ENCODE results near the gene ZNF135. TPM values are rescaled to one million over a fixed set of nuclear protein-coding genes. Genes with fewer than 3 reads are reported as not detected.

Gene ZNF135
- polyA plus RNA-seq, 1 of the 3 experiments (the other 2 are of a cell fraction): 0.41 TPM

DNA sequence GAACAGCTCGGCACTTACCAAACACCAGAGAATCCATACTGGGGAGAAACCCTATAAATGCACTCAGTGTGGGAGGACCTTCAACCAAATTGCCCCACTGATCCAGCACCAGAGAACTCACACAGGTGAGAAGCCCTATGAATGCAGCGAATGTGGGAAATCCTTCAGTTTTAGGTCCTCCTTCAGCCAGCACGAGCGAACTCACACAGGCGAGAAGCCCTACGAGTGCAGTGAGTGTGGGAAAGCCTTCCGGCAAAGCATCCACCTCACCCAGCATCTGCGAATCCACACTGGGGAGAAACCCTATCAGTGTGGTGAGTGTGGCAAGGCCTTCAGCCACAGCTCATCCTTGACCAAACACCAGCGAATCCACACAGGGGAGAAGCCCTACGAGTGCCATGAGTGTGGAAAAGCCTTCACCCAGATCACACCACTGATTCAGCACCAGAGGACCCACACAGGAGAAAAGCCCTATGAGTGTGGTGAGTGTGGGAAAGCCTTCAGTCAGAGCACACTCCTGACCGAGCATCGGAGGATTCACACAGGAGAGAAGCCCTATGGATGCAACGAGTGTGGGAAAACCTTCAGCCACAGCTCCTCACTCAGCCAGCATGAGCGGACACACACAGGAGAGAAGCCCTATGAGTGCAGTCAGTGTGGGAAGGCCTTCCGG, 8.3 kb downstream of the ZNF135 start:
- no peaks in the 10 kb centered on the region for H3K27me3 ChIP-seq (ENCODE audit: insufficient read depth)
- no peak overlapping the region for H3K4me2 ChIP-seq
- H3K9me2 ChIP-seq: no peaks in the 10 kb centered on the region
- POLR2A ChIA-PET: no interaction called here
- H3K36me3 ChIP-seq (replicated peaks in 1 of 2; ENCODE audit: control insufficient read depth in 1 of 2, insufficient read depth in 2 of 2, low read length in 1 of 2): no peaks in the 10 kb centered on the region
- CTCF ChIA-PET: no interaction called here
- TF ChIP-seq GATA2 (CRISPR knock-in tag; IDR thresholded peaks at IDR 0.05) (no peak), TCF12 (IDR thresholded peaks at IDR 0.05) (no peak), NFIC (IDR thresholded peaks at IDR 0.05; ENCODE audit: borderline replicate concordance) (no peak), GABPA (IDR thresholded peaks at IDR 0.05; ENCODE audit: low read depth) (no peak), ELF1 (IDR thresholded peaks at IDR 0.05) (no peak), RCOR1 (IDR thresholded peaks at IDR 0.05; ENCODE audit: low read length) (no peak), TEAD4 (IDR thresholded peaks at IDR 0.05; ENCODE audit: borderline replicate concordance, insufficient read depth) (no peak), NRF1 (IDR thresholded peaks at IDR 0.05; ENCODE audit: low read depth, low read length) (no peak), YY1 (IDR thresholded peaks at IDR 0.05; ENCODE audit: low read depth) (no peak), EP300 (IDR thresholded peaks at IDR 0.05; ENCODE audit: borderline replicate concordance in 1 of 2, low read depth in 1 of 2, low read length in 1 of 2) (no peak), POLR2AphosphoS5 (IDR thresholded peaks at IDR 0.05; ENCODE audit: low read depth, low read length) (no peak)
- TF ChIP-seq, protein P1, sequence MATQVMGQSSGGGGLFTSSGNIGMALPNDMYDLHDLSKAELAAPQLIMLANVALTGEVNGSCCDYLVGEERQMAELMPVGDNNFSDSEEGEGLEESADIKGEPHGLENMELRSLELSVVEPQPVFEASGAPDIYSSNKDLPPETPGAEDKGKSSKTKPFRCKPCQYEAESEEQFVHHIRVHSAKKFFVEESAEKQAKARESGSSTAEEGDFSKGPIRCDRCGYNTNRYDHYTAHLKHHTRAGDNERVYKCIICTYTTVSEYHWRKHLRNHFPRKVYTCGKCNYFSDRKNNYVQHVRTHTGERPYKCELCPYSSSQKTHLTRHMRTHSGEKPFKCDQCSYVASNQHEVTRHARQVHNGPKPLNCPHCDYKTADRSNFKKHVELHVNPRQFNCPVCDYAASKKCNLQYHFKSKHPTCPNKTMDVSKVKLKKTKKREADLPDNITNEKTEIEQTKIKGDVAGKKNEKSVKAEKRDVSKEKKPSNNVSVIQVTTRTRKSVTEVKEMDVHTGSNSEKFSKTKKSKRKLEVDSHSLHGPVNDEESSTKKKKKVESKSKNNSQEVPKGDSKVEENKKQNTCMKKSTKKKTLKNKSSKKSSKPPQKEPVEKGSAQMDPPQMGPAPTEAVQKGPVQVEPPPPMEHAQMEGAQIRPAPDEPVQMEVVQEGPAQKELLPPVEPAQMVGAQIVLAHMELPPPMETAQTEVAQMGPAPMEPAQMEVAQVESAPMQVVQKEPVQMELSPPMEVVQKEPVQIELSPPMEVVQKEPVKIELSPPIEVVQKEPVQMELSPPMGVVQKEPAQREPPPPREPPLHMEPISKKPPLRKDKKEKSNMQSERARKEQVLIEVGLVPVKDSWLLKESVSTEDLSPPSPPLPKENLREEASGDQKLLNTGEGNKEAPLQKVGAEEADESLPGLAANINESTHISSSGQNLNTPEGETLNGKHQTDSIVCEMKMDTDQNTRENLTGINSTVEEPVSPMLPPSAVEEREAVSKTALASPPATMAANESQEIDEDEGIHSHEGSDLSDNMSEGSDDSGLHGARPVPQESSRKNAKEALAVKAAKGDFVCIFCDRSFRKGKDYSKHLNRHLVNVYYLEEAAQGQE (IDR thresholded peaks at IDR 0.05; ENCODE audit: low read depth, low read length): no peak
- TF ChIP-seq, protein P2, sequence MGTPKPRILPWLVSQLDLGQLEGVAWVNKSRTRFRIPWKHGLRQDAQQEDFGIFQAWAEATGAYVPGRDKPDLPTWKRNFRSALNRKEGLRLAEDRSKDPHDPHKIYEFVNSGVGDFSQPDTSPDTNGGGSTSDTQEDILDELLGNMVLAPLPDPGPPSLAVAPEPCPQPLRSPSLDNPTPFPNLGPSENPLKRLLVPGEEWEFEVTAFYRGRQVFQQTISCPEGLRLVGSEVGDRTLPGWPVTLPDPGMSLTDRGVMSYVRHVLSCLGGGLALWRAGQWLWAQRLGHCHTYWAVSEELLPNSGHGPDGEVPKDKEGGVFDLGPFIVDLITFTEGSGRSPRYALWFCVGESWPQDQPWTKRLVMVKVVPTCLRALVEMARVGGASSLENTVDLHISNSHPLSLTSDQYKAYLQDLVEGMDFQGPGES (IDR thresholded peaks at IDR 0.05; ENCODE audit: low read depth, low read length): no peak
- TF ChIP-seq, protein P3, sequence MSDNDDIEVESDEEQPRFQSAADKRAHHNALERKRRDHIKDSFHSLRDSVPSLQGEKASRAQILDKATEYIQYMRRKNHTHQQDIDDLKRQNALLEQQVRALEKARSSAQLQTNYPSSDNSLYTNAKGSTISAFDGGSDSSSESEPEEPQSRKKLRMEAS (IDR thresholded peaks at IDR 0.05; ENCODE audit: low read depth): no peak
- TF ChIP-seq, protein P4, sequence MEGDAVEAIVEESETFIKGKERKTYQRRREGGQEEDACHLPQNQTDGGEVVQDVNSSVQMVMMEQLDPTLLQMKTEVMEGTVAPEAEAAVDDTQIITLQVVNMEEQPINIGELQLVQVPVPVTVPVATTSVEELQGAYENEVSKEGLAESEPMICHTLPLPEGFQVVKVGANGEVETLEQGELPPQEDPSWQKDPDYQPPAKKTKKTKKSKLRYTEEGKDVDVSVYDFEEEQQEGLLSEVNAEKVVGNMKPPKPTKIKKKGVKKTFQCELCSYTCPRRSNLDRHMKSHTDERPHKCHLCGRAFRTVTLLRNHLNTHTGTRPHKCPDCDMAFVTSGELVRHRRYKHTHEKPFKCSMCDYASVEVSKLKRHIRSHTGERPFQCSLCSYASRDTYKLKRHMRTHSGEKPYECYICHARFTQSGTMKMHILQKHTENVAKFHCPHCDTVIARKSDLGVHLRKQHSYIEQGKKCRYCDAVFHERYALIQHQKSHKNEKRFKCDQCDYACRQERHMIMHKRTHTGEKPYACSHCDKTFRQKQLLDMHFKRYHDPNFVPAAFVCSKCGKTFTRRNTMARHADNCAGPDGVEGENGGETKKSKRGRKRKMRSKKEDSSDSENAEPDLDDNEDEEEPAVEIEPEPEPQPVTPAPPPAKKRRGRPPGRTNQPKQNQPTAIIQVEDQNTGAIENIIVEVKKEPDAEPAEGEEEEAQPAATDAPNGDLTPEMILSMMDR (IDR thresholded peaks at IDR 0.05): no peak
- no peaks in the 10 kb centered on the region for H3K9me3 ChIP-seq
- no peak overlapping the region for H3K27ac ChIP-seq (ENCODE audit: low read depth in 2 of 2, low read length in 1 of 2)
- 40% methylated on average over 10 of the region's 15 CpGs for WGBS (ENCODE audit: low lambda C conversion rate)
- no peak overlapping the region for H2AFZ ChIP-seq (ENCODE audit: low read depth)
- no peak overlapping the region for H3K9ac ChIP-seq
- H3K79me2 ChIP-seq (ENCODE audit: insufficient read depth): no peaks in the 10 kb centered on the region
- DNase-seq: no peak
- H3F3A ChIP-seq (replicated peaks; ENCODE audit: insufficient read depth): no peaks in the 10 kb centered on the region
- H4K20me1 ChIP-seq (ENCODE audit: insufficient read depth): no peaks in the 10 kb centered on the region
- no peak overlapping the region for H3K4me3 ChIP-seq (ENCODE audit: low read depth in 2 of 2, low read length in 1 of 2)
- H3K4me1 ChIP-seq (ENCODE audit: control insufficient read depth in 1 of 2, insufficient read depth in 2 of 2, low read depth in 1 of 2, low read length in 1 of 2): no peaks in the 10 kb centered on the region

All from SK-N-SH (cell line).